IPS-15b (cell line): ENCODE data around the gene FOXL1.

Experiments used
- H3K27me3 ChIP-seq: one replicate; pipeline ENCODE4 v1.6.1; 2013; ENCODE audit warnings: low read length; ENCODE audit not compliant: control insufficient read depth, insufficient read depth
- H3K36me3 ChIP-seq: one replicate; pipeline ENCODE4 v1.6.1; 2013; ENCODE audit warnings: low read length; ENCODE audit not compliant: control insufficient read depth, insufficient read depth
- H3K4me1 ChIP-seq: one replicate; pipeline ENCODE4 v1.6.1; 2013; ENCODE audit warnings: mild to moderate bottlenecking, low read length; ENCODE audit not compliant: control insufficient read depth, insufficient read depth
- H3K4me3 ChIP-seq: one replicate; pipeline ENCODE4 v1.5.1; 2013; ENCODE audit warnings: low read depth, low read length
- H3K9ac ChIP-seq: one replicate; pipeline ENCODE4 v1.6.1; 2013; ENCODE audit warnings: low read depth, mild to moderate bottlenecking, low read length
- H3K9me3 ChIP-seq: one replicate; pipeline ENCODE4 v1.6.1; 2013; ENCODE audit warnings: mild to moderate bottlenecking, low read length; ENCODE audit not compliant: control insufficient read depth, insufficient read depth

Gene FOXL1

GRCh38 chr16:86622700-86623615 lies 44.6 kb downstream of the FOXL1 start:
- Histone ChIP-seq H3K4me1 (no peaks in the 10 kb centered on the region), H3K9ac (no peak overlapping the region), H3K9me3 (no peaks in the 10 kb centered on the region), H3K4me3 (no peak overlapping the region), H3K27me3 (no peaks in the 10 kb centered on the region), H3K36me3 (no peaks in the 10 kb centered on the region)

DNA sequence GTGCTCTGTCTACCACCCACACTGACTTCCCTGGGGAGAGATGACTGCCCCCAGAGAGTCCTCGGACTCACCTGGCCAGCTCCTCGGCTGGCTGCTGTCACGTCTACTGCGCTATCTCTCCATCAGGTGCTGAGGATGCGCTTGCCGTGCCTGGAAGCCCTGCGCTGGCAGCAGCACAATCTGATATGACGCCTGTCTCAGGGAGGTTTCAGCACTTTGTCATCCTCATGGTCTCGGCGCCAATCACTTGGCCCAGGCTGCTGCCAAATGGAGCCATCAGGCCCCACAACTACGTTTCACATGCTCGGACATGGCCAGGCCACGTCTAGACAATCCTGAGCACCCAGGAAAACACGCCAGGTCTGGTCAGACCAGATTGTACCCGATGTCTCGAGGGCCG lies 46.7 kb downstream of the FOXL1 start:
- Histone ChIP-seq H3K4me3 (no peak overlapping the region), H3K36me3 (no peaks in the 10 kb centered on the region), H3K4me1 (no peaks in the 10 kb centered on the region), H3K9me3 (no peaks in the 10 kb centered on the region), H3K9ac (no peak overlapping the region), H3K27me3 (no peaks in the 10 kb centered on the region)

DNA sequence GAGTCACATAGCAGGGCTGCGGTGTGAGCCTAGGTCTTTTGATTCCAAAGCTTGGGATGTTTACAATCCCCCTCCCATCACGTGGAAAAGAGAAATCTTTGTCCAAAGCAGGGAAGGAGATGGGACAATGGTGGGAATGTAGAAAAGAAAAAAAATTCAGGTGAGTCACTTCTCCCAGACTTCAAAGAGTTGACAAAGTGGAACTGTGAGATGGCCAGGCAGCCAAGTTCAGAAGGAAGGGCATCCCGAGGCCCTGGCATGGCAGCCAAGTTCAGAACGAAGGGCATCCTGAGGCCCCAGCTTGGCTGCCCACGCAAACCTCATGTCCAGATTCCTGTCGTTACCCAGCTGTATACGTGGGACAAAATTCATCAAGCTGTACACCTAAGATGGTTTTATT lies 47.5 kb downstream of the FOXL1 start:
- Histone ChIP-seq H3K9me3 (no peaks in the 10 kb centered on the region), H3K9ac (no peak overlapping the region), H3K4me1 (no peaks in the 10 kb centered on the region), H3K4me3 (no peak overlapping the region), H3K27me3 (no peaks in the 10 kb centered on the region), H3K36me3 (no peaks in the 10 kb centered on the region)

DNA sequence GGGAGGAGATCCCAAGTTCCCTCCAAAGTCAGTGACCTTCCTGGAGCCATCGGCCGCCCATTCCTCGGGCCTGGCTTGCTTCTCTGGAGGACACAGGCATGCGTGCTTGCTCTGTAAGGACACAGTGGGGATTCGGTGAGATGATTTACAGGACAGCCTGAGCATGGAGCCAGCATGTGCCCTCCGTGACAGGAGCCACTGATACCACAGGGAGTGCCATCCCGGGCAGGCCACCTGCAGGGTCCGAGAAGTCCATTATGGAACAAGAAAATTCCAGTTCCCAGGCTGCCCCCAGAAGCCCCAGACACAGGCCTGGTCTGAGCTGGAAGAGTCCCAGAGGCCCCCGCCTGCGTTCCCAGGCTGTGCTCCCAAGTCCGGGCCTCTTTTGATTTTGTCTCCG lies 47.9 kb downstream of the FOXL1 start:
- Histone ChIP-seq H3K27me3 (no peaks in the 10 kb centered on the region), H3K4me3 (no peak overlapping the region), H3K9me3 (no peaks in the 10 kb centered on the region), H3K36me3 (no peaks in the 10 kb centered on the region), H3K4me1 (no peaks in the 10 kb centered on the region), H3K9ac (no peak overlapping the region)

- H3K9ac ChIP-seq, result no peak overlapping the region
- H3K9me3 ChIP-seq, result no peaks in the 10 kb centered on the region
- no peaks in the 10 kb centered on the region for H3K36me3 ChIP-seq
- H3K4me3 ChIP-seq, result no peak overlapping the region
- H3K4me1 ChIP-seq, result no peaks in the 10 kb centered on the region
- H3K27me3 ChIP-seq, result no peaks in the 10 kb centered on the region
Observed at GRCh38 chr16:86626966-86627365, 48.6 kb downstream of the FOXL1 start.

- Histone ChIP-seq H3K9me3 (no peaks in the 10 kb centered on the region), H3K4me1 (no peaks in the 10 kb centered on the region), H3K27me3 (no peaks in the 10 kb centered on the region), H3K4me3 (no peak overlapping the region), H3K36me3 (no peaks in the 10 kb centered on the region), H3K9ac (no peak overlapping the region)
Observed at GRCh38 chr16:86628614-86629013, 50.3 kb downstream of the FOXL1 start.

DNA sequence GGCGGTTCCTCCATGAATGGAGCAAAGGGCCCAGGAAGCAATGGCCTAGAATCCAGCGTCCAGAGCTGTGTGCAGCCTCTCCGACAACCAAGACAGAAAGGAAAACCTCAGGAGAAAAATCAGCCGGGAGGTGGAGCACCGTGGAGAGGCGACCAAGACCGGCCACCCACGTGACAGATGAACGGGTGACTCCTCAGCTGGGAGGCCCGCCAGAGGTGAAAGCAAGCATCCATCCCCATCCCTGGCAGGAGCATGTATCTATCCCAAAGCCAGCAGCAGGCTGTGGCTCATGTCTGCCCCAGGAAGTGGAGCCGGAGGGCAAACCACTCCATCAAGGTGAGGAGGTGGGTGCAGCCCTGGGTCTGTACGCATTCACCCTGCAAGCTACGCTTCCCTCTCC lies 52.1 kb downstream of the FOXL1 start:
- Histone ChIP-seq H3K27me3 (no peaks in the 10 kb centered on the region), H3K9me3 (no peaks in the 10 kb centered on the region), H3K4me3 (no peak overlapping the region), H3K9ac (no peak overlapping the region), H3K4me1 (no peaks in the 10 kb centered on the region), H3K36me3 (no peaks in the 10 kb centered on the region)

DNA sequence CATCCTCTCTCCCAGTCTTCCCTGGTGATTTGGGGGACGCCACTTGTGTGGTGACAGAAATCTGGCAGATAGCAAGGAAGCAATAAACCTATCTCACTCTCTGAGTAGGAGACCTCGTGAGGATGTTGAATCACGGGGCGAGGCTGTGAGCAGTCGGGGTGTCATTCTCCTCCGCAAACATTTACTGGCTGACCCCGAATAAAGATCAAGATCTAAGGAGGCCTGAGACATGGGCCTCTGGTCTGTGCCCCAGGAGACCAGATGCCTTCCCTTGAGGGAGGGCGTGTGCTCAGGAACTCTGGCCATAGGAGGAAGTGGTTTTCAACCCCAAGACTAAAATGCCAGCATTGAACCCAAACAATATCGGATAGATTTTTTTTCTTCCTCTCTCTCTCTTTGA lies 53.1 kb downstream of the FOXL1 start:
- Histone ChIP-seq H3K9ac (no peak overlapping the region), H3K27me3 (no peaks in the 10 kb centered on the region), H3K9me3 (no peaks in the 10 kb centered on the region), H3K4me1 (no peaks in the 10 kb centered on the region), H3K4me3 (no peak overlapping the region), H3K36me3 (no peaks in the 10 kb centered on the region)
